ENCODE results near the gene ACP2.

GRCh38 chr11:47278769-47279168 is 30.2 kb upstream of the ACP2 start:
- TF ChIP-seq CTCF (IDR thresholded peaks at IDR 0.05; ENCODE audit: low read depth, low read length, missing input control) (no peak), REST (IDR thresholded peaks at IDR 0.05) (no peak), GABPA (IDR thresholded peaks at IDR 0.05 in 1 of 2, conservative IDR thresholded peaks at IDR 0.05 in 1 of 2) (no peak), EGR1 (IDR thresholded peaks at IDR 0.05; ENCODE audit: low read depth in 2 of 2) (no peak), HNF4G (IDR thresholded peaks at IDR 0.05) (no peak), ATF3 (IDR thresholded peaks at IDR 0.05) (no peak), RAD21 (IDR thresholded peaks at IDR 0.05) (no peak), JUND (IDR thresholded peaks at IDR 0.05) (no peak), MAX (IDR thresholded peaks at IDR 0.05) (no peak), TAF1 (conservative IDR thresholded peaks at IDR 0.05) (no peak), YY1 (IDR thresholded peaks at IDR 0.05) (no peak)
